ENCODE results near the gene LRRFIP2. TPM values are rescaled to one million over a fixed set of nuclear protein-coding genes. Genes with fewer than 3 reads are reported as not detected.

Gene LRRFIP2
- total RNA-seq, 2 donors from 2014 or later = 32.6 to 34.6 TPM

- Histone ChIP-seq H3K36me3 (ENCODE audit: control insufficient read depth, insufficient read depth, low read length) (peaks cover 89% of the 10 kb centered on the region), H3K27ac (ENCODE audit: low read depth, low read length) (no peak overlapping the region), H3K4me3 (ENCODE audit: low read length) (no peak overlapping the region), H3K9ac (ENCODE audit: extremely low read depth, low read length, poor library complexity, severe bottlenecking) (no peak overlapping the region), H3K9me3 (ENCODE audit: control insufficient read depth, low read length) (peaks cover 11% of the 10 kb centered on the region), H3K27me3 (ENCODE audit: control insufficient read depth, insufficient read depth, low read length, poor library complexity, severe bottlenecking) (no peaks in the 10 kb centered on the region), H3K4me1 (ENCODE audit: control insufficient read depth, insufficient read depth, low read length) (no peaks in the 10 kb centered on the region)
- Mint-ChIP-seq H3K4me3 (no peak overlapping the region), H3K27ac (no peak overlapping the region), H3K9me3 (peaks cover 17% of the 10 kb centered on the region), H3K36me3 (ENCODE audit: low read depth) (peaks cover 95% of the 10 kb centered on the region), H3K4me1 (peaks cover 6% of the 10 kb centered on the region), H3K27me3 (ENCODE audit: insufficient read depth) (no peaks in the 10 kb centered on the region)
- no peak for DNase-seq
- WGBS, 2 experiments (ENCODE audit: insufficient coverage in 1 of 2, insufficient read length in 1 of 2) = 100% methylated on average over 1 of the region's 2 CpGs
- TF ChIP-seq CTCF (conservative IDR thresholded peaks at IDR 0.05) = peak; percentile 34
These were observed 150.3 kb downstream of the LRRFIP2 start for GRCh38 chr3:37024092-37024491.

GRCh38 chr3:37017683-37018082 lies 156.7 kb downstream of the LRRFIP2 start:
- Mint-ChIP-seq H3K27me3 (ENCODE audit: insufficient read depth) (no peaks in the 10 kb centered on the region), H3K36me3 (ENCODE audit: low read depth) (peaks cover 79% of the 10 kb centered on the region), H3K9me3 (no peaks in the 10 kb centered on the region), H3K4me3 (no peak overlapping the region), H3K4me1 (no peaks in the 10 kb centered on the region), H3K27ac (no peak overlapping the region)
- H3K4me1 ChIP-seq (ENCODE audit: control insufficient read depth, insufficient read depth, low read length) = no peaks in the 10 kb centered on the region
- H3K9me3 ChIP-seq (ENCODE audit: control insufficient read depth, low read length) = no peaks in the 10 kb centered on the region
- H3K9ac ChIP-seq (ENCODE audit: extremely low read depth, low read length, poor library complexity, severe bottlenecking) = no peak overlapping the region
- H3K27me3 ChIP-seq (ENCODE audit: control insufficient read depth, insufficient read depth, low read length, poor library complexity, severe bottlenecking) = no peaks in the 10 kb centered on the region
- WGBS, 2 experiments (ENCODE audit: insufficient coverage in 1 of 2, insufficient read length in 1 of 2) = 95 to 100% methylated on average over 2 to 3 of the region's 3 CpGs
- no peak overlapping the region for H3K27ac ChIP-seq (ENCODE audit: low read depth, low read length)
- H3K36me3 ChIP-seq (ENCODE audit: control insufficient read depth, insufficient read depth, low read length) = peaks cover 87% of the 10 kb centered on the region
- no peak for TF ChIP-seq CTCF (conservative IDR thresholded peaks at IDR 0.05)
- no peak for DNase-seq
- no peak overlapping the region for H3K4me3 ChIP-seq (ENCODE audit: low read length)

GRCh38 chr3:37016903-37017302 lies 157.5 kb downstream of the LRRFIP2 start:
- Mint-ChIP-seq H3K9me3 (no peaks in the 10 kb centered on the region), H3K36me3 (ENCODE audit: low read depth) (peaks cover 76% of the 10 kb centered on the region), H3K4me1 (no peaks in the 10 kb centered on the region), H3K27me3 (ENCODE audit: insufficient read depth) (no peaks in the 10 kb centered on the region), H3K4me3 (no peak overlapping the region), H3K27ac (no peak overlapping the region)
- H3K27me3 ChIP-seq (ENCODE audit: control insufficient read depth, insufficient read depth, low read length, poor library complexity, severe bottlenecking) = no peaks in the 10 kb centered on the region
- H3K36me3 ChIP-seq (ENCODE audit: control insufficient read depth, insufficient read depth, low read length) = peaks cover 88% of the 10 kb centered on the region
- TF ChIP-seq CTCF (conservative IDR thresholded peaks at IDR 0.05) = no peak
- H3K4me3 ChIP-seq (ENCODE audit: low read length) = no peak overlapping the region
- no peaks in the 10 kb centered on the region for H3K9me3 ChIP-seq (ENCODE audit: control insufficient read depth, low read length)
- DNase-seq = no peak
- WGBS, 2 experiments (ENCODE audit: insufficient coverage in 1 of 2, insufficient read length in 1 of 2) = 95% methylated on average over 7 of the region's 8 CpGs; no CpG with 5 or more reads in 1 of the 2 experiments
- H3K9ac ChIP-seq (ENCODE audit: extremely low read depth, low read length, poor library complexity, severe bottlenecking) = no peak overlapping the region
- H3K4me1 ChIP-seq (ENCODE audit: control insufficient read depth, insufficient read depth, low read length) = no peaks in the 10 kb centered on the region
- no peak overlapping the region for H3K27ac ChIP-seq (ENCODE audit: low read depth, low read length)

Measured in endodermal cell (in vitro differentiated cells).